Esophagus muscularis mucosa (tissue), 4 donors: ENCODE results near the gene KRTAP12-3. TPM values are rescaled to one million over a fixed set of nuclear protein-coding genes. Genes with fewer than 3 reads are reported as not detected.

Source experiments
- DNase-seq: peaks from one replicate; pipeline ENCODE4 v3.0.0-alpha.2; 2017; ENCODE audit errors: extremely low spot score
- H3K27ac ChIP-seq, 4 donors: fragments of 200-600 bp; sonication (generic); replicated peaks in 1 of 4; 1 replicate in 3 of 4; 2 replicates in 1 of 4; pipeline ENCODE4 v1.5.1; 2016 to 2019; ENCODE audit warnings: mild to moderate bottlenecking in 1 of 4
- H3K27me3 ChIP-seq, 4 donors: fragments of 200-600 bp; sonication (generic); one replicate each; pipeline versions ENCODE4 v1.5.1 to v1.6.0; 2016 to 2019
- H3K36me3 ChIP-seq, 4 donors: fragments of 200-600 bp; sonication (generic); one replicate each; pipeline ENCODE4 v1.5.1; 2016 to 2019
- H3K4me1 ChIP-seq, 4 donors: fragments of 200-600 bp; sonication (generic); one replicate each; pipeline ENCODE4 v1.5.1; 2016 to 2019
- H3K4me3 ChIP-seq, 4 donors: fragments of 200-600 bp; sonication (generic); 1 replicate in 2 of 4; 2 replicates in 2 of 4; pipeline ENCODE4 v1.5.1; 2016 to 2019; ENCODE audit warnings: mild to moderate bottlenecking in 4 of 4, moderate library complexity in 1 of 4
- H3K9me3 ChIP-seq, 4 donors: fragments of 200-600 bp; sonication (generic); 1 replicate in 3 of 4; 2 replicates in 1 of 4; pipeline ENCODE4 v1.5.1; 2016 to 2019
- EP300 ChIP-seq: sonication (generic); formaldehyde crosslinking; IDR thresholded peaks from one replicate; pipeline ENCODE4 v1.6.1; 2017; ENCODE audit warnings: antibody characterized with exemption
- POLR2A ChIP-seq: fragments of 450-650 bp; IDR thresholded peaks from one replicate; pipeline ENCODE4 v1.6.1; 2017; ENCODE audit warnings: antibody characterized with exemption, moderate library complexity, mild to moderate bottlenecking, low read depth
- POLR2AphosphoS5 ChIP-seq, 2 donors: sonication (generic); formaldehyde crosslinking; IDR thresholded peaks; one replicate each; pipeline ENCODE4 v1.6.1; 2017; ENCODE audit warnings: antibody characterized with exemption in 2 of 2
- WGBS: methylation state at CpG from one replicate; pipeline ENCODE4 v1.1.5; 2018; 5-methylcytosine and 5-hydroxymethylcytosine counted together
- intact Hi-C: fragments of 100-400 bp; cut with DNase I; formaldehyde crosslinking; loops from one replicate; pipeline ENCODE4 v1.15.1; 2023
- total RNA-seq, 4 donors: library from RNA; depleted of rRNA; stranded (reverse); fragments of >200 nt; gene quantifications; one replicate each; pipeline versions ENCODE4 v1.1.0 to v1.2.1, GENCODE V29; 2016
- TF ChIP-seq, protein P1 (sequence below), 3 experiments: fragments of 200-600 bp in 2 of 3; fragments of 450-650 bp in 1 of 3; sonication (generic) in 2 of 3; IDR thresholded peaks; one replicate each; pipeline ENCODE4 v1.5.1; 2017 to 2019; ENCODE audit warnings: antibody characterized with exemption in 3 of 3, mild to moderate bottlenecking in 2 of 3, moderate library complexity in 1 of 3

Gene KRTAP12-3
- total RNA-seq, 4 donors from 2014 or later: not detected

DNA sequence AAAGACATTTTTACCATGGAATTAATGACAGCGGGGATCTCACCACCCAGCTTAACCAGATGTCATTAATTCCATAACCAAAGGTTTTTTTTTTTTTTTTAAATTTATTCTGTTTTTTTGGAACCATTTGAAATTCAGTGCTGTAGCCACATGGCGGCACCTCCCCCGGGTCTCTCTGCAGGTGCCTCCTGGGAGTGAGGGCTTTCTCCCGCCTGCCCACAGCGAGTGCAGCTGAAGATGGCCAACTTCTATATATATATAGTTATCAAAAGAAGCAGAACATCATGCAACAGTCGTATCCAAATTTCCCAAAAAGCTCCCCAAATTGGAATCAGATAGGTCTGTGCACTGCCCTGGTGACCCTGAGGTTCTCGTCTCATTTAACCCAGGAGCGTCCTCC, 42.3 kb upstream of the KRTAP12-3 start:
- intact Hi-C loops: no loop called here
- TF ChIP-seq, protein P1, sequence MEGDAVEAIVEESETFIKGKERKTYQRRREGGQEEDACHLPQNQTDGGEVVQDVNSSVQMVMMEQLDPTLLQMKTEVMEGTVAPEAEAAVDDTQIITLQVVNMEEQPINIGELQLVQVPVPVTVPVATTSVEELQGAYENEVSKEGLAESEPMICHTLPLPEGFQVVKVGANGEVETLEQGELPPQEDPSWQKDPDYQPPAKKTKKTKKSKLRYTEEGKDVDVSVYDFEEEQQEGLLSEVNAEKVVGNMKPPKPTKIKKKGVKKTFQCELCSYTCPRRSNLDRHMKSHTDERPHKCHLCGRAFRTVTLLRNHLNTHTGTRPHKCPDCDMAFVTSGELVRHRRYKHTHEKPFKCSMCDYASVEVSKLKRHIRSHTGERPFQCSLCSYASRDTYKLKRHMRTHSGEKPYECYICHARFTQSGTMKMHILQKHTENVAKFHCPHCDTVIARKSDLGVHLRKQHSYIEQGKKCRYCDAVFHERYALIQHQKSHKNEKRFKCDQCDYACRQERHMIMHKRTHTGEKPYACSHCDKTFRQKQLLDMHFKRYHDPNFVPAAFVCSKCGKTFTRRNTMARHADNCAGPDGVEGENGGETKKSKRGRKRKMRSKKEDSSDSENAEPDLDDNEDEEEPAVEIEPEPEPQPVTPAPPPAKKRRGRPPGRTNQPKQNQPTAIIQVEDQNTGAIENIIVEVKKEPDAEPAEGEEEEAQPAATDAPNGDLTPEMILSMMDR (IDR thresholded peaks at IDR 0.05): no peak
- TF ChIP-seq POLR2AphosphoS5 (IDR thresholded peaks at IDR 0.05) (no peak), POLR2A (no peak), EP300 (no peak)
- WGBS: 80% methylated on average over 8 of the region's 8 CpGs
- H3K36me3 ChIP-seq: no peaks in the 10 kb centered on the region
- H3K4me1 ChIP-seq: no peaks in the 10 kb centered on the region
- peaks cover 0 to 50% (median 0%) of the 10 kb centered on the region in 4 donors for H3K27me3 ChIP-seq
- H3K9me3 ChIP-seq: peaks cover 0 to 29% (median 14%) of the 10 kb centered on the region in 4 donors
- H3K4me3 ChIP-seq: no peak overlapping the region
- no peak for DNase-seq
- no peak overlapping the region for H3K27ac ChIP-seq

GRCh38 chr21:44615911-44616590, 41.7 kb upstream of the KRTAP12-3 start:
- Histone ChIP-seq H3K4me1 (no peaks in the 10 kb centered on the region), H3K4me3 (no peak overlapping the region), H3K9me3 (peaks cover 0 to 23% (median 9%) of the 10 kb centered on the region in 4 donors), H3K27me3 (peaks cover 0 to 50% (median 0%) of the 10 kb centered on the region in 4 donors), H3K36me3 (no peaks in the 10 kb centered on the region), H3K27ac (no peak overlapping the region)
- DNase-seq: peak; percentile 85
- TF ChIP-seq EP300 (no peak), POLR2A (no peak), POLR2AphosphoS5 (IDR thresholded peaks at IDR 0.05) (no peak)
- intact Hi-C loops: no loop called here
- WGBS: 52% methylated on average over 7 of the region's 17 CpGs

DNA sequence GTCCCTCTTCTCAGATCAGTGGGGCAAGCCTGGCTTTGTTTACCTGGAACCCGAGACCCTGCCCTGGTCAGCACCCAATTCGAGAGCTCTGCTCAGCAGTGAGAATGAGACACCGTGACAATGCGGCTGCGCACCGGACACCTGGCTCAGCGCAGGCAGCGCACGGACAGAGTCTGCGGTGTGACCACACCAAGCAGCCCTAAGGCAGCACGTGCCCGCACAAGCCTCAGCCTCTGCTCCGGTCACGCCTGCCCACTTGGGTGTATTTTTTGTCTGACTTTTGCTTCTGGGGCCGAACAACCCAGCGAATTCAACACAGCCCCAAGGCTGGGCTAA, 41.2 kb upstream of the KRTAP12-3 start:
- H3K4me3 ChIP-seq: no peak overlapping the region
- peaks cover 0 to 50% (median 0%) of the 10 kb centered on the region in 4 donors for H3K27me3 ChIP-seq
- TF ChIP-seq POLR2A (no peak), EP300 (no peak), POLR2AphosphoS5 (IDR thresholded peaks at IDR 0.05) (no peak)
- TF ChIP-seq, protein P1 (IDR thresholded peaks at IDR 0.05): no peak
- peak; percentile 57 for DNase-seq
- intact Hi-C loops: no loop called here
- peaks cover 0 to 18% (median 4%) of the 10 kb centered on the region in 4 donors for H3K9me3 ChIP-seq
- H3K36me3 ChIP-seq: no peaks in the 10 kb centered on the region
- H3K4me1 ChIP-seq: no peaks in the 10 kb centered on the region
- 70% methylated on average over 14 of the region's 16 CpGs for WGBS
- no peak overlapping the region for H3K27ac ChIP-seq

- DNase-seq: peak; percentile 62
- intact Hi-C loops: no loop called here
- no peak overlapping the region for H3K4me3 ChIP-seq
- H3K4me1 ChIP-seq: no peaks in the 10 kb centered on the region
- H3K36me3 ChIP-seq: no peaks in the 10 kb centered on the region
- no peak overlapping the region for H3K27ac ChIP-seq
- TF ChIP-seq POLR2A: no peak
- TF ChIP-seq POLR2AphosphoS5 (IDR thresholded peaks at IDR 0.05): no peak
- TF ChIP-seq, protein P1 (IDR thresholded peaks at IDR 0.05): no peak
- WGBS: 73% methylated on average over 3 of the region's 8 CpGs
- peaks cover 0 to 13% (median 0%) of the 10 kb centered on the region in 4 donors for H3K9me3 ChIP-seq
- H3K27me3 ChIP-seq: peaks cover 0 to 46% (median 0%) of the 10 kb centered on the region in 4 donors
Measured at GRCh38 chr21:44617071-44617501, 40.6 kb upstream of the KRTAP12-3 start.

GRCh38 chr21:44618504-44618903, 39.2 kb upstream of the KRTAP12-3 start:
- peak; percentile 79 for DNase-seq
- peaks cover 0 to 32% (median 0%) of the 10 kb centered on the region in 4 donors for H3K27me3 ChIP-seq
- no peak overlapping the region for H3K27ac ChIP-seq
- no peaks in the 10 kb centered on the region for H3K36me3 ChIP-seq
- no peaks in the 10 kb centered on the region for H3K4me1 ChIP-seq
- H3K4me3 ChIP-seq: no peak overlapping the region
- TF ChIP-seq, protein P1 (IDR thresholded peaks at IDR 0.05): peak in 1 of 3 experiments; percentile 17
- TF ChIP-seq POLR2AphosphoS5 (IDR thresholded peaks at IDR 0.05) (no peak), POLR2A (no peak), EP300 (no peak)
- WGBS: 13% methylated on average over 4 of the region's 4 CpGs
- intact Hi-C loops: no loop called here
- peaks cover 0 to 15% (median 2%) of the 10 kb centered on the region in 4 donors for H3K9me3 ChIP-seq
